Activated B cell treated with CpG ODN at 0.5 μM for 24 hours (primary cell): ENCODE measurements around the gene GCC2. TPM values are rescaled to one million over a fixed set of nuclear protein-coding genes. Genes with fewer than 3 reads are reported as not detected.
A peak's percentile ranks its signal among the peaks of the same experiment; 100 is the strongest.
"Not testable (repeated sequence)": the region's sequence is repeated elsewhere in the genome, so short reads cannot be mapped to it uniquely, and the experiment has no call there.

Experiments used
- ATAC-seq: fragments of 200-7000 bp; cut with Tn5 transposase; one replicate; pipeline ENCODE4 v1.10.0; 2021; ENCODE audit warnings: low read depth, mild to moderate bottlenecking, moderate library complexity
- CTCF ChIA-PET: fragments of 350-600 bp; sonication (Branson Sonifier 250); formaldehyde crosslinking; loops from one replicate; lab custom pipeline; 2021; ENCODE audit warnings: antibody characterized with exemption; lab: Charles Lee
- POLR2A ChIA-PET: fragments of 350-600 bp; sonication (Branson Sonifier 250); formaldehyde crosslinking; loops from one replicate; lab custom pipeline; 2021; ENCODE audit warnings: antibody characterized with exemption; lab: Charles Lee
- DNase-seq: peaks from one replicate; pipeline ENCODE4 v3.0.0; 2022
- H3K27ac Mint-ChIP-seq: one replicate; pipeline ENCODE4 v1.8.0; 2020; ENCODE audit warnings: mixed read lengths
- H3K27me3 Mint-ChIP-seq: one replicate; pipeline ENCODE4 v1.8.0; 2021; ENCODE audit warnings: mixed read lengths
- H3K36me3 Mint-ChIP-seq: one replicate; pipeline ENCODE4 v1.8.0; 2021; ENCODE audit warnings: low read depth, mixed read lengths
- H3K4me1 Mint-ChIP-seq: one replicate; pipeline ENCODE4 v1.8.0; 2021; ENCODE audit warnings: mixed read lengths
- H3K4me3 Mint-ChIP-seq: one replicate; pipeline ENCODE4 v1.8.0; 2020; ENCODE audit warnings: mild to moderate bottlenecking, mixed read lengths
- H3K9me3 Mint-ChIP-seq: one replicate; pipeline ENCODE4 v1.8.0; 2020; ENCODE audit warnings: mixed read lengths
- intact Hi-C: fragments of 100-400 bp; cut with micrococcal nuclease; formaldehyde crosslinking; loops from one replicate; pipeline ENCODE4 v1.15.1; 2024
- total RNA-seq: library from RNA; stranded (reverse); gene quantifications from 2 replicates; pipeline ENCODE4 v1.2.3, GENCODE V29; 2022
- TF ChIP-seq, protein P1 (sequence below): fragments of 200-600 bp; IDR thresholded peaks from one replicate; pipeline ENCODE4 v1.8.0; 2022; ENCODE audit warnings: antibody characterized with exemption, mild to moderate bottlenecking

The GCC2 gene
- total RNA-seq, 1 donor from 2014 or later: 53.8 TPM

DNA sequence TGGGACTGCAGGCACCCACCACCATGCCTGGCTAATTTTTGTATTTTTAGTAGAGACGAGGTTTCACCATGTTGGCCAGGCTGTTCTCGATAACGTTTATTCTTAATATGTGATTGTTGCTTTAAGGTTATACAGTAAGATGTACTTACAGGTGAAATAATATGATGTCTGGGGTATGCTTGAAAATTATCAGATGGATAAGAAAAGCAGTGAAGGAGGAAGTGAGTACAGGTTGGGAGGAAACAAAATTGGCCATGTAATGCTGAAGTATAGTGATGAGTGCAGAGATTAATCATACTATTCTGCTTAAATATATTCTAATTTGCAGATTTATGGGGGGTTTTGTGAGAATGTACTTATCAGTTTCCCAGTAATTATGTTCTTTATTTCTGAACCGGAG, 3.0 kb downstream of the GCC2 start:
- H3K36me3 Mint-ChIP-seq: peaks cover 63% of the 10 kb centered on the region
- intact Hi-C loops: no loop called here
- ATAC-seq (no peak), DNase-seq (no peak)
- TF ChIP-seq, protein P1, sequence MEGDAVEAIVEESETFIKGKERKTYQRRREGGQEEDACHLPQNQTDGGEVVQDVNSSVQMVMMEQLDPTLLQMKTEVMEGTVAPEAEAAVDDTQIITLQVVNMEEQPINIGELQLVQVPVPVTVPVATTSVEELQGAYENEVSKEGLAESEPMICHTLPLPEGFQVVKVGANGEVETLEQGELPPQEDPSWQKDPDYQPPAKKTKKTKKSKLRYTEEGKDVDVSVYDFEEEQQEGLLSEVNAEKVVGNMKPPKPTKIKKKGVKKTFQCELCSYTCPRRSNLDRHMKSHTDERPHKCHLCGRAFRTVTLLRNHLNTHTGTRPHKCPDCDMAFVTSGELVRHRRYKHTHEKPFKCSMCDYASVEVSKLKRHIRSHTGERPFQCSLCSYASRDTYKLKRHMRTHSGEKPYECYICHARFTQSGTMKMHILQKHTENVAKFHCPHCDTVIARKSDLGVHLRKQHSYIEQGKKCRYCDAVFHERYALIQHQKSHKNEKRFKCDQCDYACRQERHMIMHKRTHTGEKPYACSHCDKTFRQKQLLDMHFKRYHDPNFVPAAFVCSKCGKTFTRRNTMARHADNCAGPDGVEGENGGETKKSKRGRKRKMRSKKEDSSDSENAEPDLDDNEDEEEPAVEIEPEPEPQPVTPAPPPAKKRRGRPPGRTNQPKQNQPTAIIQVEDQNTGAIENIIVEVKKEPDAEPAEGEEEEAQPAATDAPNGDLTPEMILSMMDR: no peak
- peak overlapping the region; percentile 30 for H3K27ac Mint-ChIP-seq
- no peaks in the 10 kb centered on the region for H3K9me3 Mint-ChIP-seq
- no peaks in the 10 kb centered on the region for H3K27me3 Mint-ChIP-seq
- CTCF ChIA-PET: no interaction called here
- H3K4me3 Mint-ChIP-seq: peak overlapping the region; percentile 25
- POLR2A ChIA-PET: no interaction called here
- H3K4me1 Mint-ChIP-seq: peaks cover 58% of the 10 kb centered on the region

DNA sequence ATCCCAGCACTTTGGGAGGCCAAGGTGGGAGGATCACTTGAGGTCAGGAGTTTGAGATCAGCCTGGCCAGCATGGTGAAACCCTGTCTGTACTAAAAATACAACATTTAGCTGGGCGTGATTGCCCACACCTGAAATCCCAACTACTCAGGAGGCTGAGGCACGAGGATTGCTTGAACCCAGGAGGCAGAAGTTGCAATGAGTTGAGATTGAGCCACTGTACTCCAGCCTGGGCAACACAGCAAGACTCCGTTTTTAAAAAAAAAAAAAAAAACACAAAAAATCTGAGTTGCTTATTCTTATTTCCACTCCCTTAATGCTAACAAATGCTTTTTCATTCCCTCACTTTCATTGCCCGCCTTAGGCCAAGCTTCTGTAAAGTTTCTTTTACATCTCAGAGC, 4.5 kb downstream of the GCC2 start:
- POLR2A ChIA-PET: interaction anchor here (0.7 kb wide), 1 partner anchor 64 kb away, joined by 3 read pairs; no protein-coding TSS in a partner anchor

DNA sequence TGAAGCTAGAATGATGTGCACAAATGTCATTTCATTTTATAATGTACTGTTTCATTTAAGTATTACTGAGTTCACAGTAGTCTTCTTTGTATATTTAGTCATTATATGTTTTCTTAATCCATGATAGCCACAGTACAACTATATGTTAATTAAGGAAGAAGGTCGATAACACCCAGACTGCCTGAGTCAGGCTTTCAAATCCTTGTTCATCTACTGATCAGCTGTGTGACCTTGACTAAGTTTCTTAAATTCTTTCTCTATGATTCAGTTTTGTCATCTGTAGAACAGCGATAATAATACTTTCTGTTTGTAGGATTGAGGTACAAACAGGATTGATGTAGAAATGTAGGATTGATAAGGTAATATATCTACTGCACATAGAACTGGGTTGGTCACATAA, 5.4 kb downstream of the GCC2 start:
- POLR2A ChIA-PET: no interaction called here
- Mint-ChIP-seq H3K27ac (no peak overlapping the region), H3K9me3 (peaks cover 4% of the 10 kb centered on the region), H3K4me1 (peaks cover 64% of the 10 kb centered on the region), H3K36me3 (peaks cover 81% of the 10 kb centered on the region), H3K4me3 (no peak overlapping the region), H3K27me3 (no peaks in the 10 kb centered on the region)
- ATAC-seq (no peak), DNase-seq (no peak)
- intact Hi-C loops: no loop called here
- TF ChIP-seq, protein P1: no peak
- CTCF ChIA-PET: no interaction called here

More for the DNA sequence above, 4.5 kb downstream of the GCC2 start:
- H3K27ac Mint-ChIP-seq, H3K9me3 Mint-ChIP-seq, H3K4me3 Mint-ChIP-seq, ATAC-seq, intact Hi-C loops, CTCF ChIA-PET, DNase-seq, H3K27me3 Mint-ChIP-seq: not testable (repeated sequence)
- Mint-ChIP-seq H3K36me3 (peaks cover 79% of the 10 kb centered on the region), H3K4me1 (peaks cover 61% of the 10 kb centered on the region)

DNA sequence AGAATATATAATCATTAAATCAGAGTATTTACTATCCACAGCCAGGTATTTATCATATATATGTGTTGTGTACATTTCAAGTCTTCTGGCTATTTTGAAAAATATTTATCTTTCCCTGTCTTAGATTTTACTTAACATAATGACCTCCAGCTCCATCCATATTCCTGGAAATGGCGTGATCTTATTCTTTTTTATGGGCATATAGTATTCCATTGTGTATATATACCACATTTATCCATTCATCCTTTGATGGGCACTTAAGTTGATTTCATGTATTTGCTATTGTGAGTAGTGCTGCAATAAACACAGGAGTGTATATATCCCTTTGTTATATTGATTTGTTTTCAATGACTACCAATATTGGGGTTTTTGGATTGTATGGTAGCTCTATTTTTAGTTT, 6.6 kb downstream of the GCC2 start:
- H3K27me3 Mint-ChIP-seq: no peaks in the 10 kb centered on the region
- H3K9me3 Mint-ChIP-seq: peaks cover 4% of the 10 kb centered on the region
- intact Hi-C loops: no loop called here
- DNase-seq (no peak), ATAC-seq (no peak)
- ChIA-PET CTCF (no interaction called here), POLR2A (no interaction called here)
- peaks cover 84% of the 10 kb centered on the region for H3K36me3 Mint-ChIP-seq
- TF ChIP-seq, protein P1: no peak
- peaks cover 60% of the 10 kb centered on the region for H3K4me1 Mint-ChIP-seq
- no peak overlapping the region for H3K27ac Mint-ChIP-seq
- no peak overlapping the region for H3K4me3 Mint-ChIP-seq

DNA sequence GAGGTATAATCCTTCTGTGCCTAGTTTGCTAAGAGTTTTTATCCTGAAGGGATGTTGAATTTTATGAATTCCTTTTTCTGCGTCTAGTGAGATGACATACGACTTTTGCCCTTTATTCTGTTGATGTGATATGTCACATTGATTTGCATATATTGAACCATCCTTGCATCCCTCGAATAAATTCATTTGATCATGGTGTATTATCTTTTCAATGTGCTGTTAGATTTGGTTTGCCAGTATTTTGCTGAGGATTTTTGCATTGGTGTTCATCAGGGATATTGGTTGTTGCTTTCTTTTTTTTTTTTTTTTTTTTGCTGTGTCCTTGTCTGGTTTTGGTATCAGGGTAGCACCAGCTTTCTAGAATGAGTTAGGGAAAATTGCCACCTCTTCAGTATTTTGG, 9.1 kb downstream of the GCC2 start:
- ChIA-PET POLR2A (no interaction called here), CTCF (no interaction called here)
- no peaks in the 10 kb centered on the region for H3K27me3 Mint-ChIP-seq
- H3K4me1 Mint-ChIP-seq: peaks cover 46% of the 10 kb centered on the region
- H3K9me3 Mint-ChIP-seq: peaks cover 6% of the 10 kb centered on the region
- H3K36me3 Mint-ChIP-seq: peaks cover 82% of the 10 kb centered on the region
- no peak overlapping the region for H3K27ac Mint-ChIP-seq
- ATAC-seq (no peak), DNase-seq (no peak)
- intact Hi-C loops: no loop called here
- TF ChIP-seq, protein P1: no peak
- H3K4me3 Mint-ChIP-seq: no peak overlapping the region

DNA sequence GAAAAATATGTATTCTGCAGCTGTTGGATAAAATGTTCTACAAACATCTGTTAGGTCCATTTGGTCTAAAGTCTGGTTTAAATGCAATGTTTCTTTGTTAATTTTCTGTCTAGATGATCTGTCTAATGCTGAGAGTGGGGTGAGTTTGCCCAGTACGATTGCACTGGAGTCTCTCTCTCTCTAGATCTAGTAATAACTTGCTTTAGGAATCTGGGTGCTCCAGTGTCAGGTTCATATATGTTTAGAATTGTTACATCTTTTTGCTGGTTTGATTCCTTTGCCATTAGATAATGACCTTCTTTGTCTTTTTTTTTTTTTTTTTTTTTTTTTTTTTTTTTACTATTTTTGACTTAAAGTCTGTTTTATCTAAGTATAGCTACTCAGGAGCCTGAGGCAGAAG, 10.4 kb downstream of the GCC2 start:
- Mint-ChIP-seq H3K27ac (no peak overlapping the region), H3K4me3 (no peak overlapping the region), H3K27me3 (no peaks in the 10 kb centered on the region)

More for the DNA sequence above, 10.4 kb downstream of the GCC2 start:
- peaks cover 86% of the 10 kb centered on the region for H3K36me3 Mint-ChIP-seq
- H3K4me1 Mint-ChIP-seq: peaks cover 41% of the 10 kb centered on the region
- intact Hi-C loops: no loop called here
- DNase-seq (no peak), ATAC-seq (no peak)
- peaks cover 9% of the 10 kb centered on the region for H3K9me3 Mint-ChIP-seq
- CTCF ChIA-PET: no interaction called here
- TF ChIP-seq, protein P1: no peak
- POLR2A ChIA-PET: interaction anchor here (0.6 kb wide), 1 partner anchor 107 kb away, joined by 3 read pairs; no protein-coding TSS in a partner anchor
